GM10248 (cell line): ENCODE measurements around the gene SMURF1.

ENCODE experiments used
- CTCF ChIA-PET: fragments of 300-600 bp; sonication (Branson Sonifier 250); formaldehyde crosslinking; extraction: SDS; loops from one replicate; lab custom pipeline; 2021; ENCODE audit warnings: antibody characterized with exemption; lab: Yijun Ruan, JAX
- POLR2A ChIA-PET: fragments of 350-650 bp; sonication (Branson Sonifier 250); formaldehyde crosslinking; extraction: SDS; loops from one replicate; lab custom pipeline; 2020; ENCODE audit warnings: antibody characterized with exemption; lab: Yijun Ruan, JAX
- DNase-seq: peaks from one replicate; pipeline ENCODE4 v3.0.0; 2012; ENCODE audit errors: extremely low spot score
- CTCF ChIP-seq: IDR thresholded peaks from 2 replicates; pipeline ENCODE4 v1.5.1; 2012; ENCODE audit warnings: mild to moderate bottlenecking, low read depth; ENCODE audit errors: extremely low read depth, missing control alignments, control extremely low read depth

The SMURF1 gene

GRCh38 chr7:99014113-99014985, 129.6 kb downstream of the SMURF1 start:
- POLR2A ChIA-PET = no interaction called here
- no peak for DNase-seq
- CTCF ChIA-PET = interaction anchor here (1.2 to 1.3 kb wide), 2 partner anchors 9 to 16 kb away, joined by 4 read pairs; no protein-coding TSS in a partner anchor
- no peak for TF ChIP-seq CTCF

GRCh38 chr7:99013266-99014112, 130.4 kb downstream of the SMURF1 start:
- POLR2A ChIA-PET = no interaction called here
- no peak for DNase-seq
- CTCF ChIA-PET = interaction anchor here (1.3 to 1.7 kb wide), 2 partner anchors 11 to 17 kb away, joined by 4 to 6 read pairs; no protein-coding TSS in a partner anchor
- no peak for TF ChIP-seq CTCF

GRCh38 chr7:99012722-99013121, 131.2 kb downstream of the SMURF1 start:
- ChIA-PET POLR2A (no interaction called here), CTCF (interaction anchor here (1.7 kb wide), 1 partner anchor 10 kb away, joined by 6 read pairs; no protein-coding TSS in a partner anchor)
- TF ChIP-seq CTCF = no peak
- no peak for DNase-seq

GRCh38 chr7:99011706-99012404, 132.1 kb downstream of the SMURF1 start:
- POLR2A ChIA-PET = no interaction called here
- CTCF ChIA-PET = interaction anchor here (1.7 kb wide), 1 partner anchor 9 kb away, joined by 6 read pairs; no protein-coding TSS in a partner anchor
- TF ChIP-seq CTCF = no peak
- no peak for DNase-seq

- TF ChIP-seq CTCF = no peak
- no peak for DNase-seq
- POLR2A ChIA-PET = no interaction called here
- CTCF ChIA-PET = interaction anchor here (1.5 kb wide), 1 partner anchor 13 kb away, joined by 4 read pairs; no protein-coding TSS in a partner anchor
Observed at GRCh38 chr7:99011341-99011705, 132.6 kb downstream of the SMURF1 start.
